Lung (tissue), 12 donors: Measurements from ENCODE around the gene EIF3F. TPM values are rescaled to one million over a fixed set of nuclear protein-coding genes. Genes with fewer than 3 reads are reported as not detected.

ENCODE experiments used
- ATAC-seq: fragments of 200-7000 bp; cut with Tn5 transposase; one replicate; pipeline ENCODE4 v1.9.1; 2020; ENCODE audit warnings: moderate number of reproducible peaks; ENCODE audit not compliant: insufficient read depth, low FRiP score
- DNase-seq, 3 donors: peaks; one replicate each; pipeline ENCODE4 v3.0.0-alpha.2; 2013 to 2017
- H3K27ac ChIP-seq, 2 donors: one replicate each; pipeline ENCODE4 v1.5.1; 2013; ENCODE audit warnings: mild to moderate bottlenecking in 2 of 2, moderate library complexity in 2 of 2, control low read depth in 1 of 2, inconsistent platforms in 1 of 2, low read depth in 1 of 2, low read length in 1 of 2
- H3K27me3 ChIP-seq, 3 donors: one replicate each; pipeline ENCODE4 v1.5.1; 2013; ENCODE audit warnings: low read length in 2 of 3; ENCODE audit not compliant: control insufficient read depth in 3 of 3, insufficient read depth in 3 of 3
- H3K36me3 ChIP-seq, 4 donors: one replicate each; pipeline ENCODE4 v1.5.1; 2013; ENCODE audit warnings: low read length in 4 of 4, mild to moderate bottlenecking in 1 of 4, moderate library complexity in 1 of 4; ENCODE audit not compliant: control insufficient read depth in 4 of 4, insufficient read depth in 4 of 4
- H3K4me1 ChIP-seq, 5 donors: one replicate each; pipeline ENCODE4 v1.5.1; 2013; ENCODE audit warnings: low read length in 5 of 5, mild to moderate bottlenecking in 2 of 5, moderate library complexity in 1 of 5; ENCODE audit not compliant: control insufficient read depth in 5 of 5, insufficient read depth in 5 of 5
- H3K4me3 ChIP-seq: one replicate; pipeline ENCODE4 v1.5.1; 2013; ENCODE audit warnings: mild to moderate bottlenecking, control low read depth, moderate library complexity
- H3K9ac ChIP-seq, 2 donors: one replicate each; pipeline ENCODE4 v1.5.1; 2013; ENCODE audit warnings: low read length in 2 of 2, control low read depth in 1 of 2; ENCODE audit not compliant: insufficient read depth in 1 of 2
- H3K9me3 ChIP-seq, 4 donors: one replicate each; pipeline ENCODE4 v1.5.1; 2013; ENCODE audit warnings: low read length in 3 of 4, mild to moderate bottlenecking in 1 of 4, moderate library complexity in 1 of 4; ENCODE audit not compliant: control insufficient read depth in 4 of 4, insufficient read depth in 3 of 4
- WGBS, 2 donors: extraction: QIAGEN DNeasy Blood & Tissue Kit; methylation state at CpG; one replicate each; pipeline ENCODE4 v1.1.7; 2013; 5-methylcytosine and 5-hydroxymethylcytosine counted together
- polyA plus RNA-seq, 2 donors: library from polyadenylated mRNA; stranded (reverse); fragments of 200-250 nt; gene quantifications; one replicate each; pipeline ENCODE4 v1.2.1, GENCODE V29; 2013
- total RNA-seq, 2 donors: library from RNA; depleted of rRNA in 1 of 2; stranded (reverse); fragments of >200 nt in 1 of 2; gene quantifications; one replicate each; pipeline ENCODE4 v1.2.1, GENCODE V29; 2014 to 2021
- TF ChIP-seq, protein P1 (sequence below): IDR thresholded peaks from 2 replicates; pipeline ENCODE4 v1.5.1; 2012; ENCODE audit warnings: mild to moderate bottlenecking; ENCODE audit errors: control extremely low read depth, extremely low read depth
- donor health status: control.
- donor health status: control.
- donor health status: Bipolar disorder and iron deficiency.
- donor health status: healthy.
- donor health status: DM: yes; HTN: yes; CAD: no.

EIF3F gene
- total and polyA plus RNA-seq, 4 donors = 166 to 471 (median 234) TPM

DNA sequence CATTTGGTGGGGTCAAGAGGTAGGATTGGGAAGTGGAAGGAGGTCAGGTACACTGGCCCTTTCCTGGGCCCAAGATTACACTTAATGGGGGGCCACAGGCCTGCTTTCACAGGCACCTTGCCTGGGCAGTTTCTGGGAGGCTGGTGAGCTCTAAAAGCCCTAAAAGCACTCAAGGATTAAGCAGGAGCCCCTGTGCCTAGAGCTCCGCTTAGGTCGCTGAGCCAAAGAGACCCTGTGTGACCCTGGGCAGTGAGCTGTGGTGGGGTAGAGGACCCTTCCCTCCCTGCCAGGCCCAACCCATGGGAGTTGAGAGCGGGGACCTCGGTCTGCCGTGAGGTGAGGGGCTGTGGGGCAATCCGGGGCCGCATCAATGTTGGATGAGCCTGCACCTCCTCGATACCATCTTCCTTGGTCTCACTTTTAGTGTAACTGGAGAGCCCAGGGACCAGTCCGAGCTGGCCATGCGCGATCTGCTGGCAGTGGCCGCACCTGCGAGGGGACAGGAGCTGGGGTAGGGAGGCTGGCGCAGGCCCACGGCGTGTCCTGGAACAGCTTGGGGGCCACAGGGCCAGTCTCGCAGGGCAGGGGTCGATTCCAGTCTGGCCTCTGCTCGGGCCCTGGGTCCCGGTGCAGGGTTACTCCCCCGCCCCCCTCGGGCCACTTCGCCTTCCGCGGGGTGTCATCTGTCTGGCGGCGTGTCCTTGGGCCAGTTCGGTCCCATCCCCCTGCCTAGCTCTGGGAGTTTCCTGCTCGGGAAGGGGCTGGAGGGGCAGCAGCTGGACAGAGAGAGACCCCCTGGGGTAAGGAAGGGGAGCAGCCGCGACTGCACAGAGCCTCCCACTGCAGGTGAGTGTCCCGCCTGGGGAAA is 44.3 kb downstream of the EIF3F start:
- Histone ChIP-seq H3K27me3 (peaks cover 2 to 7% (median 5%) of the 10 kb centered on the region in 3 donors), H3K9me3 (no peaks in the 10 kb centered on the region), H3K36me3 (no peaks in the 10 kb centered on the region), H3K27ac (no peak overlapping the region), H3K9ac (no peak overlapping the region), H3K4me3 (no peak overlapping the region), H3K4me1 (peaks cover 0 to 11% (median 2%) of the 10 kb centered on the region in 5 donors)
- ATAC-seq (no peak), DNase-seq (no peak)
- 73 to 87% methylated on average over 26 to 32 of the region's 32 CpGs for WGBS, 2 donors
- TF ChIP-seq, protein P1, sequence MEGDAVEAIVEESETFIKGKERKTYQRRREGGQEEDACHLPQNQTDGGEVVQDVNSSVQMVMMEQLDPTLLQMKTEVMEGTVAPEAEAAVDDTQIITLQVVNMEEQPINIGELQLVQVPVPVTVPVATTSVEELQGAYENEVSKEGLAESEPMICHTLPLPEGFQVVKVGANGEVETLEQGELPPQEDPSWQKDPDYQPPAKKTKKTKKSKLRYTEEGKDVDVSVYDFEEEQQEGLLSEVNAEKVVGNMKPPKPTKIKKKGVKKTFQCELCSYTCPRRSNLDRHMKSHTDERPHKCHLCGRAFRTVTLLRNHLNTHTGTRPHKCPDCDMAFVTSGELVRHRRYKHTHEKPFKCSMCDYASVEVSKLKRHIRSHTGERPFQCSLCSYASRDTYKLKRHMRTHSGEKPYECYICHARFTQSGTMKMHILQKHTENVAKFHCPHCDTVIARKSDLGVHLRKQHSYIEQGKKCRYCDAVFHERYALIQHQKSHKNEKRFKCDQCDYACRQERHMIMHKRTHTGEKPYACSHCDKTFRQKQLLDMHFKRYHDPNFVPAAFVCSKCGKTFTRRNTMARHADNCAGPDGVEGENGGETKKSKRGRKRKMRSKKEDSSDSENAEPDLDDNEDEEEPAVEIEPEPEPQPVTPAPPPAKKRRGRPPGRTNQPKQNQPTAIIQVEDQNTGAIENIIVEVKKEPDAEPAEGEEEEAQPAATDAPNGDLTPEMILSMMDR = no peak

DNA sequence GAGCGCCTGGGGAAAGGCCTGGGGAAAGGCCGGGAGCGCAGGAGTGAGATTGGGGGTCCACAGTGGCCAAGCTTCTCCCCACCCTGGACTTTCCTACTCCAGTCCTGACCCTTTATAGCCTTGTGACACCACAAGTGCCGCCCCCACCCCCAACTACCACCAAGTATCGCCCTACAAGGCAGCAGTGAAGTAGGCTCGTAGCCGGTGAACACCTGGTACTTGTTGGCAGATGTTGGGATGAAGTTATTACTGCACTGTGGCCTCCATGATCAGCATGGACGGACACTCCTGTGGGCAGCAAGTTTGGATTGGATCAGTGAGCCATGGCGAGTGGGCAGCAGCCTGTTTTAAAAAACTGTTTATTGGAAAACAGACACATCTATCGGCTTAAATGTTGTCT is 45.0 kb downstream of the EIF3F start:
- H3K27ac ChIP-seq = no peak overlapping the region
- no peak overlapping the region for H3K4me3 ChIP-seq
- no peaks in the 10 kb centered on the region for H3K9me3 ChIP-seq
- no peak for DNase-seq
- H3K27me3 ChIP-seq = peaks cover 2 to 7% (median 5%) of the 10 kb centered on the region in 3 donors
- H3K9ac ChIP-seq = no peak overlapping the region
- H3K4me1 ChIP-seq = peaks cover 0 to 11% (median 2%) of the 10 kb centered on the region in 5 donors
- TF ChIP-seq, protein P1 = no peak
- ATAC-seq = no peak
- no peaks in the 10 kb centered on the region for H3K36me3 ChIP-seq
- 81 to 93% methylated on average over 10 of the region's 10 CpGs for WGBS, 2 donors

DNA sequence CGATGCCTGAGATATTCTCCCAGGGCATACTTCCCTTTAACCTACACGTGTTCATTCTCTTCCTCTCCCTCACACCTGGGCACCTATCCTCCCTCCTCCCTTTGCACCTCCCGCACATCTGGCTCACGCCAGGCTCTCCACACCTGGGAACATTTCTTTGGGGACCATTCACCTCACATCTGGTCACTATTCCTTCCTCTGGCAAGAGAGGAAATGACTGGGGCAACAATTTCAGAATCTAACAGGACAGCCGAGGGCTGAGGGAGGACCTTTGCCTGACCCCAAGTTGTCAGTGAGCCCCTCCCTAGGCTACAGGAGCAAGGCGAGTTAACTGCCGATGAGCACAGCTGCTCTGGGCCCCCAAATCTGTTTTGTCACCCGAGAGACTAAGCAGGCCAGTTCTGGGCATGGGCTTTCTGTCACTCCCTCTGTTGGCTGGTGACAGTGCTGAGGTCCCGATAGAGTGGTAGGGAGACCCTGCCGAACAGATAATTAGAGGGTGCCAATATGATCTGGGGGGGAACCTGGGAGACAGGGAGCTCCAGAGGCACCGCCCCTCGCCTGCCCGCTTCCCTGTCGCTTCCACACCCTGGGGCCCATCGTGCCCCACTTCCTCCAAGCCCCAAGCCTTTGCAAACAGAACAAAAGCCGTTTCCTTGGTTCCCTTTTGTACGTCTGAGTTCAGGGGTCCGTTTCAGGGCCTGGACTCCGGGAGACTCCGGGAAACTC is 45.6 kb downstream of the EIF3F start:
- H3K9me3 ChIP-seq = no peaks in the 10 kb centered on the region
- no peak for DNase-seq
- no peak overlapping the region for H3K4me3 ChIP-seq
- H3K9ac ChIP-seq = no peak overlapping the region
- no peak overlapping the region for H3K27ac ChIP-seq
- H3K36me3 ChIP-seq = no peaks in the 10 kb centered on the region
- TF ChIP-seq, protein P1 = no peak
- no peak for ATAC-seq
- H3K4me1 ChIP-seq = peaks cover 0 to 11% (median 2%) of the 10 kb centered on the region in 5 donors
- 30 to 37% methylated on average over 20 of the region's 20 CpGs for WGBS, 2 donors
- peaks cover 2 to 7% (median 5%) of the 10 kb centered on the region in 3 donors for H3K27me3 ChIP-seq
